HG03342 (cell line): ENCODE results near the gene MTX2.
A peak's percentile ranks its signal among the peaks of the same experiment; 100 is the strongest.

Experiments
- ATAC-seq: cut with Tn5 transposase; IDR thresholded peaks from one replicate; pipeline ENCODE4 v1.9.1; 2021; ENCODE audit warnings: mild to moderate bottlenecking, moderate library complexity; ENCODE audit not compliant: unreplicated experiment

The MTX2 gene

DNA sequence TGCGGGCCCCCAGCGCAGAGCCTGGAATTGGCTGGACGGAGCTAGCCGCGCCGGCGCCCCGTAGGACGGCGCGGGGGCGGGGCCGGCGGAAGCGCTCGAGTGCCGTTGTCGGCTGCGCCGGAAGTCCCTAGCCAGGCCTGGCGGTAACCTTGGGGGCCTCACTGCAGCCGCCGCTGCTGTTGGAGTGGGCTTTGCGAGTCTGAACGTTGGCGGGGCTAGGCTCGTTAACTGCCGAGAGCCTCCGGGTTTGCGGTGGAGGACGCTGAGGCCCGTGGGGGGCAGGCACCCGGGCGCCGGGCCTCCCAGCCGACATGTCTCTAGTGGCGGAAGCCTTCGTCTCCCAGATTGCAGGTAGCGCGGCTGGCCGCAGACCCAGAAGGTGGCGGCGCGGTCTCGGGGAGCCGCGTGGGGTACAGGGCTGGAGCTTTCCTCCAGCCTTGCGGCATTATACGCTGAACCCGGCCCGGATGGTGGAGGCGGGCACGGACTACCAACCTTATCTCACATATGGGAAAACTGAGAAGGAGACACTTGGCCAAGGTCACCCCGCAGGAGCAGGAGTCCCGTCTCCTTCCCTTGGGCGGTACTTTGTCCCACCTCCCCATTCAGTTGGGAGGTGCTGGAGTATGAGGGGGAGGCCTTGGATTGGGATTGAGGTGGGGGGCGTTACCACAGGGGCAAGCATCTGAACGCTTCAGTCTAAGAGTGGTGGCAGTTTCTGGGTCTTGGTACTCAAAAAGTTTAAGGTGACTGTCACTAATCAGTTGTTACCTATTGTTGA is at the start of gene MTX2:
TSS of gene MTX2 (plus strand) at position 124 of the 781 bp plus-strand sequence. CDS start at position 312, 188 bp downstream.
- ATAC-seq, result peak; percentile 96

DNA sequence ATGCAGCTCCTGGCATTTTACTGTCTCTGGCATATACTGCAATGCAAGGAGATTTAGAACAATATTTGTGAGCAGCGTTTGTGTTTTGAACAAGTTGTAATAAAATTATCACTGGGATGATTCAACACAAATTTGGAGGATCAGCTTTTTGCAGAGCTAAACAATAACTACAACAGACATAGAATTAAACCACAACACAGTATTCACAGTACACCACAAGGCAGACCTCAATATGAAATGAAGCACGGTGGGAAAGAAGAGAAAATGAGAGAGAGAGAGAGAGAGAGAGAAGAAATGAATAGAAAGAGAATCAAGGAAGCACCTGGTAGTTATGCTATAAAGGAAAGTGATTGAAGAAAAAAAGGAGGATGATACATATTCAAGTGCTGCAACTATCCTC is 41.4 kb upstream of the MTX2 start:
- ATAC-seq, result no peak

DNA sequence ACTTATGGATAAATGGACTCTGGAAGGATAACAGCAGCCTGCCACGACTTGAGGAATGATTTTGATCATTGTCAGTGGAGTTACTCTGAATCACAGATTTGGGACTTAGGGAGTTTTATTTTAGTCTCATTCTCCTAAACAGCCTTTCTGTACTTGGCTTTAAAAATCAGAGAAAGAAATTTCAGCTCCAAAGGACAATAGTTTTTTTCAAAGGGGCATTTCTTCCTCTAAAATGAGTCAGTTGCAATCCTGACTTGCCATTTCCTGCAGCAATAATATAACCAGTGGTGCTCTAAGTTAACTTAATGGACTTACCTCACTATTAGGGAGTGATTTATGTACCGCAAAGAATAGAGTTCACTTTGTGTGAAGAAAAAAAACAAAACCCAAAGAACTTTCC is 35.1 kb upstream of the MTX2 start:
- ATAC-seq, result no peak

DNA sequence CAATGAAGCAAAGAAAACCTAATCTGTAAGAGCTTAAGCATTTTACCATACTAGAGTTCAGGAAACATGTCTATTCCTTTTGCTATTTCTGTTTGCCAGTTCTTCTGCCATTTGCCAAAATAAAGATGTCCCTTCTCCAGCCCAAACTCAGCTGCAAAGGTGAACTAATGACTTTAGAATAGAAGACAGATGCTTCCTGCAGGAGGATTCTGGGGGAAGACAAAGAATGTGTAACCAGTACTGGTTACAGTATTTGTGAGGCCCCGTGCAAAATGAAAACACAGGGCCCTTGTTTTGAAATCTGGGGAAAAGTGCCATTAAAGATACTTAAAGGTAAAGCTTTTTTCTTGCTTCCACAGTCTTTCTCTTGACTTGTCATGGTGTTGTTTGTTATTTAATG is 34.3 kb upstream of the MTX2 start:
- no peak for ATAC-seq

DNA sequence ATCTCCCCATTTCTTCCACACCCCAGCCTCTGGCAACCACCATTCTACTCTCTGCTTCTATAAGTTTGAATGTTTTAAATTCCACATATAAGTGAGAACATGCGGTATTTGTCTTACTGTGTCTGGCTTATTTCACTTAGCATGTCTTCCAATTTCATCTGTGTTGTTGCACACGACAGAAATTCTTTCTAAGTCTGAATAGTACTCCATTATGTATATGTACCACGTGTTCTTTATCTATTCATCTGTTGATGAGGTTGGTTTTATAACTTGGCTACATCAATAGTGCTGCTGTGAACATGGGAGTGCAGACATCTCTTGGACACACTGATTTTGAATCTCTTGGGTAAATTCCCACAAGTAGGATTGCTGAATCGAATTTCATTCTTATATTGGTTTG is 31.8 kb upstream of the MTX2 start:
- ATAC-seq, result no peak

DNA sequence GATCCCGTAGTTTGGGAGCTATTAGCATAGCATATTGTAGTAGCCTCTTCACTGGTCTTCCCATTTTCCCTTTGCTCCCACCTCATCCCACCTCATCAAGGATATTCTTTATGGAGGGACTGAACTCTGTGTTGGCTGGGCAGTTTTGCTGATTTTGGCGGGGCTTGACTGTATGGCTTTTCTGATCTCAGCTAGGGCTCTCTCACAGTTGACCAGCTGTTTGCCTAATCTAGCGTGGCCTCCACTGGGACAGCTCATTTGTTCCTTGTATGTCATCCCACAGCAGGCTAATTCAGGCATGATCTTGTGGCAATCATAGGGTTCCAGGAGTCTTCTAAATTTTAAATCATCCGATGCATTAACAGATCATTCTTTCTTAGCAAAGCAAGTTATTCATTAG is 30.2 kb upstream of the MTX2 start:
- no peak for ATAC-seq

DNA sequence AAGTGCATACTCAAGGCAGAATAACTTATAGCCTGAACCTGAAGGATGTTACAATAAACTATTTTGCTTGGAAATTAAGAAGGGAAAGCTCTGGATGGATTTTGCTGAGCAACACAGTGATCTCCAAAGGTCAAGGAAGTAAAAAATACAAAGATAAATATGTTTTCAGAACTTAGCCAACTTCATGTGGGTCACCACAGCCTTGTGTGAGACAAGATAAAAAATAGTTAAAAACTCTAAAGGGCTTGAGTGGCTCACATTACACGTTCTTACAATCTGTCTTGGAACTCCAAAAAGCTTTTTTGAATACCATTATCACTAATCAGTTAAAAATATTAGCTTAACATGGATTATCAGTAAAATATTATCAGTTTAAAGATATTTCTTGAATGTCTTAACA is 28.9 kb upstream of the MTX2 start:
- no peak for ATAC-seq

DNA sequence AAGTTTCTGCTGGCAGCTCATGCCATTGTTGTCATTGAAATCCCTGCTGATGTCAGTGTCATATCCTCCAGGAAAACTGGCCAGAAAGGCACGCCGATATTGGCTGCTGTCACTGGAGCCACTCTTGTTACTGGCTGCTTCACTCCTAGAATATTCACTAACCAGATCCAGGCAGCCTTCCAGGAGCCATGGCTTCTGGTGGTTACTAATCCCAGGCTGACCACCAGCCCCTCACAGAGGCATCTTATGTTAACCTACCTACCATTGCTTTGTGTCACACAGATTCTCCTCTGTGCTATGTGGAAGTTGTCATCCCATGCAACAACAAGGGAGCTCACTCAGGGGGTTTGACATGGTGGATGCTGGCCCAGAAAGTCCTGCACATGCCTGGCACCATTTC is 27.0 kb upstream of the MTX2 start:
- ATAC-seq, result no peak

DNA sequence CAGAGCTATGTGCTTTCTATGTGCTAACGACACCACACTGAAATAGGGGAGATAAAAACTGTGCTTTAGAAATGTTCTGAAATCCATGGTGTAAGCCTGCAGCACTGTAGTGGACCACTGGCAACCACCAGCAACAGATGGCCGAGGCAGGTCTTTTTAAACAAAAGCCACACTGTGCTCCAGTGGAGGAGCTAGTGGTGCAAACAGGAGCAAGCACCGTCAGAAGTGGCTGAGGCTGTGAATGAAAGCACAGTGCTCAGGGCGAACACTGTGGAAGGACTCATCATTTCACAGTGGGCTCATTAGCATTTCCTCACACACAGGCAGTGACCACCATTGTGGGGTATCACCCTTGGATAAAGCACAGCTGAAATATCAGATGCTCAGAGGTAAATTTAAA is 22.9 kb upstream of the MTX2 start:
- no peak for ATAC-seq

DNA sequence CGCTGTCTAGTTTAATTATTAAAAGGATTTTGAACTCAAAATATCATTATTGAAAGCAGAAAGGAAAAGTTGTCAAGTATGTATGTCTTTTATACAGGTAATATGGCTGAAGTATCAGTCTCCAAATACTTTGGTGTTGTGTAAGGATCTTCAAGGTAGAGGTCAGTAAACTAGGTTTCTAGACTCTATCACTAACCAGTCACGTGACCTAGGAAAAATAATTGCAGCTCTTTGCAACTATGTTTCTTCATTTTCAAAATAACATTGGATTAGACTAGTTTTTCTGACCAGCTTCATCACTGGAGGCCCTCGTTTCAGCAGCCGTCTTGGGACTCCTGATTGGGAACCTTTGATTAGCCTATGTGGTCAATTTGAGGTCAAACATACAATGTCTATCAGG is 21.4 kb upstream of the MTX2 start:
- no peak for ATAC-seq

DNA sequence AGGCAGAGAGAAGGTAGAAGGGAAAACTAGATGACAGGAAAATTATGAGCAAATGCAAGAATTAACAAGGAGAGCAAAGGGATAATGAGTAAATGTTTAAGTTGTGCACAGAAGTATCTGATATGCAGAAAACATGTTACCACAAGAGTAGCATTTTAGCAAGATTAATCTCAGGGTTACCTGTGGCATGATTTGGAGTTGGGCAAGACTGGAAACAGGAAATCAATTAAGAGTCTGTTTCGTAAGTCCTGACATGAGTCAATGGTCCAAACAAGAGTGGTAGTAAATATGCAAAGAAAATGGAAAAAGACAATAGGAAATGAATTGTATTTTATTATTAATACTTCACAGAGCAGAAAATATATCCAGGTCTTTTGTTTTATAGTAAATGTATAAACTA is 17.3 kb upstream of the MTX2 start:
- ATAC-seq, result no peak

DNA sequence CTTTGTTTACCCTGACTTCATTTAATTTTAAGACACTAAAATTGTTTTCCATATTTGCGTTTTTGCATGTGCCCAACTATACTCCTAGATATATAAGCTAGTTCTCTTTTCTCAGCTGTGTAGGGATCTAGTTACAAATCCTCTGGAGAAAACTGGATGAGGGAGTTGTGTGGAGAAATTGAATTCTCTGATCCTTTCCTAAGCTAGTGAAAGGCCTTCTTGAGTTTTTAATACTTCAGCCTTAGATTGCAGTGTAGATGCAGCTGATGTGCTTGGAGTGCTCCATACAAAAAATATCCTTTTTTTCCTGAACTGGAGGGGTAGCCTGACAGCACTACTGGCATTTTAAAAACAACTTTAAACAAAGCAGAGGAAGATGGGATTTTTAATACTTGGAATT is 8.6 kb upstream of the MTX2 start:
- ATAC-seq, result no peak

DNA sequence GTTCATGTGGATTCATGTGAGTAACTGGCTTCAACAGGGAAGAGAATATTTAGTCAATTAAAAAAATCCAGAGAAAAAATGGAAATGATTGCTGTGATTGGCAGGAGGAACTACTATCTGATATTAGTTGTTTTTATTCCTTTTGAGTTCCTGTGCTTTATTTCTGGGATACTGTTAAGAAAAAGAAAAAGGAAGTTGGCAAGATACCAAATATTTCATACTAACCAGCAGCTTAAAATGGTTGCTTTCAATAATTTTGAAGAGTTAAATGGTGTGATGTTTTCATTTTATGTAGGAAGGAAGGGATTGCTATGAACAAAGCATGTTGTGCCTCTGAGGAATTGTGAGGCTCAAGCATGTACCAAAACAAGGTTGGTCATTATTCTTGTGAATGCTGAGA is 8.1 kb upstream of the MTX2 start:
- no peak for ATAC-seq

DNA sequence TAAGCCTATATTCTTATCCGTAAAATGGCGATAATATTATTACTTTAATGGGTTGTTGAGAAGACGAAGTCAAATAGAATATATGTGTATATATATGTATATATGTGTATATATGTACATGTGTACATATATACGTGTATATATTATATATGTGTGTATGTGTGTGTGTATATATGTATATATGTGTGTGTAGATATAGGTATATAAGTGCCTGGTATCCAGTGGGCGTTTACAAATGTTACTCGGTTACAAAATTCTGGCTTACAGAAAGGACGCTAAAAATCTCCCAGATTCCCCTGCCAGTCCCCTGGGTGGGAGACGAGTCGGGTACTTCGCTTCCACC is 295 bp upstream of the MTX2 start:
- no peak for ATAC-seq

DNA sequence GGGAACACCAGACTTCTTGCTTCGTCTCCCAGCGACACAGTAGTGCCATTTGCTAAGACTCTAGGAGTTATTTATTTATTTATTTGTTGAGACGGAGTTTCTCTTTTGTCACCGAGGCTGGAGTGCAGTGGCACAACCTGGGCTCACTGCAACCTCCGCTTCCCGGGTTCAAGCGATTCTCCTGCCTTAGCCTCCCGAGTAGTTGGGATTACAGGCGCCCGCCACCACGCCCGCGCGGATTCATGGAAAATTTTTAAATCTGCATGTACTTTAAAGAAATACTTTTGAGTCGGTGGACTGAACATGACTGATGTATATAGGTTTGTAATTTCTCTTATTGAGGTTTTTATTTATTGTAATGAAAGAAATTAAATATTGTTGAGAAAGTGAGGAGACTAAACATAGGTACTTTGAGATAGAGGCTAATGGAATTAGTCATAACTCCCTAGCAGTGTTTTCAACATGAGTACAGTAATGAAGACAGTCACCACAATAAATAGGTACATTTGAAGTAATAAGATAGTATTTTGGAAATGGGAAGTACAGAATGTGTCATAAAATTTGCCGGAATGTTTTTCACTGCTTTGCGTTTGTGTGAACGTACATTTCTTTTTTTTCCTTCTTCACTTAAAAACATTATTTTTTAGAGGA is 983 bp downstream of the MTX2 start:
- no peak for ATAC-seq

DNA sequence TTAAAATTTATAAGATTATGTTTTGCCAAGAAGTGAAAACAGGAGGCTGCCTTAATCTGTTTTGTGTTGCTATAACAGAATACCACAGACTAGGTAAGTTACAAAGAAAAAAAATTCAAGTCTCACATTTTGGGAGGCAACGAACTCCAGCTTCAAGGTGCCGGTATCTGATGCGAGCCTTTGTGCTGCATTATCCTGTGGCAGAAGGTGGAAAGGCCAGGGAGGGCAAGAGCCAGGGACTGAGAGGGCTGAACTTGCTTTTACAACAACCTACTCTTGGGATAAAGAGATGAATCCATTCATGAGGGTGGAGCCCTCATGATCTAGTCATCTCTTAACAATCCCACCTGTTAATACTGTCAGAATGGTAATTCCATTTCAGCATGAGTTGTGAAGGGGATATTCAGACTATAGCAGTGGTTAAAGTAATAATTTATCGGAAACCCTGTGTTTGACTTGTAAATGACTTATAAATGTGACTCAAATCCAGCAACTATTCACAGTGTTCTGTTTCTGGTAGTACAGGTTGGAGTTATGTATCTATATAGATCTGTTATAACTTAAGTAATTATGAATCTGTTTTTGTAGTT is 3.7 kb downstream of the MTX2 start:
- ATAC-seq, result no peak

DNA sequence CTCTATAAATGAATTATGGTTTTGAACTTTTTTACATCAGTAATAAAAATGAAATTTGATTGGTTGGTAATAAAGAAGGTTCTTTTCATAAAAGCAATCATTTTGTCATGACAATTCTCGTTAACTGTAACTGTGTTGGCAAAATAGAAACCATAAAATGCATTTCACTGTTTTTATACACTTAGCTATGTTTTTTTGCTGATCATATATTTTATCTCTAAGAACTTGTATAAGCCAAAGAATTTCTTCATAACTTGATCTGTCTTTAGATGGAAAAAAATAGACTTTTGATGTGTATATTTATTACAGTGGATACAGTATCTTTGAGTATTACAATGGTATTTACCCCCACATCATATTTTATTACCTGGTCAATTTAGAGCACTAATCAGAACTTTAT is 9.7 kb downstream of the MTX2 start:
- no peak for ATAC-seq

DNA sequence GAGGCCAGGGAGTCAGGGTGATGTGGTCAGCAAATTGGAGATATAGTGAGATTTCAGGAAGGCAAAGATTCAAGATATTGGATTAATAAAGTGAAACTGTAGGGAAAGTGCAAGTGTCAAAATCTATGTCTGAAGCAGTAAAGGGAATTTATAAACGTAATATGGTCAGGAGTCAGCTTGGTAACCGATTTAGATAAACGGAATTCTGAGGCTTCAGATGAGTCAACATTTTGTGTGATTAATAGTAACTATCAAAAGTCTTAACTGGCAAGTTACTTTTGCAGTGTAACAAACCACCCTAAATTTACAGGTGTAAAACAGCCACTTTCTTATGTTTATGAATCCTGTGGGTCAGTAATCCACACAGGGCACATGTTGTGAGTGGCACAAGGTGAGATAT is 10.9 kb downstream of the MTX2 start:
- ATAC-seq, result no peak

DNA sequence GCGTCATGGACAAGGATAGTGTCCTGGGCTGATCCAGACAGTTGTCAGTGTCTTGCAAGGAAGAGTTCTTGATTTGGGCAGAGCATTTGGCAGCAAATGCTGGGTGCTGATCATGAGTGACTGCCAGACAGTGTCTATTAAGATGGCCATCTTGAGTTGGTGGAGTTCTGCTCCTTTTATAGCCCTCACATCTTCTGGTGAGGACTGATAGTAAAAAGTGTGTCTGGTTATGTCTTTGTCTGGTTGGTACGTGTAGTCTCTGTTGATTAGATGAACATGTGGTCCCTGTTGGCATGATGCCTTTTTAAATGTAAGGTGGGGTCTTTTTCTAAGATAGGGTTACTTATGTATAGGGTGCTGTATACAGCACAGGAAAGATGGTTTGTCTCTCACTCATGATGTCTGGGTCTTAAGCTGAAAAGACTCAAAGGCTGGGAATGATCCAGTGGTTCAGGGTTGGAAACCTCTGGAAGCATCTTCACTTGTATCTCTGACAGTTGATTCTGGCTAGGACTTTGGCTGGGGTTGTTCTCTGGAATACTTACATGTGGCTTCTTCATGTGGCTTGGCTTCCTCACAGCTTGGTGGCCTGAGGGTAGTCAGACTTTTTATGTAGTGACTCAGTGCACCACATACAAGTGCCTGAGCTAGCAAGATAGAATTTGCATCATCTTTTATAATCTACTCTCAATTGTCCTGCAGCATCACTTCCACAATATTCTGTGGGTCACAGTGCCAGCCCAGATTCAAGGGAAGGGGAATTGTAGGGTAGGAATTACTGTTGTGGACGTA is 11.8 kb downstream of the MTX2 start:
- no peak for ATAC-seq

DNA sequence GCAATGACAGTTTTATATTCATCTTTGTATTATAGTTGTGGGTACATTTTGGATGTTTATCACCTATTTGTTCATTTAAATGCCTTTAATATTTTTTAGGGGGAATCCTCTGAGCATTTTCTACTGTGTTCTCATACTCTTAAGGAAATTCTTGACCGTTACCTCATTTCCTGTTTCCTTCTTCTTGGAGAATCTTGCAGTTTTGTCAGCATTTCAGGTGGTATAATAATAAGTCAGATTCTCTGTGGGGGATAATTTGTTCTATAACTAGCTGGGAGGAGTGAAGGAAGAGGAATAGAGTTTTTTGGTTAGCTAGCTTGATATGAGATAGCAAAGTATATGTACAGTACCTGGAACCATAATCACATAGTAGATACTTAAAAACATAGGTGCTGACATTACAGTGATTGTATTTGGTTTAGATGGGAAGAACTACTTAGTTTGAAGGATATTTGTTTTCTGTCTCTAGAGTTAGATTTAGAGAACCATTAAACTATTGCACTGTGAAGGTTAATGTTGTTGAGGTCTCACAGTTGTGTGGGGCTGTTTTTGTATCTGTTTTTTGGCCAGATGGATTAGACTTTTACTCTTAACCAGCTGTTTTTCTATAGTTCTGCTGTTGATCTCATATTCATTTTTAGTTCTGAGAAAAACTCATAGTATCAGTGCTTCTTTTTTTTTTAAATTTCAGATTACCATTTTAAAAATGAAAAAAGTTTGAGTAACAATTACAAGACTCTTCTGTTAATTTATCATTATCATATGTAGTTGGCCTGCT is 14.2 kb downstream of the MTX2 start:
- ATAC-seq, result no peak

DNA sequence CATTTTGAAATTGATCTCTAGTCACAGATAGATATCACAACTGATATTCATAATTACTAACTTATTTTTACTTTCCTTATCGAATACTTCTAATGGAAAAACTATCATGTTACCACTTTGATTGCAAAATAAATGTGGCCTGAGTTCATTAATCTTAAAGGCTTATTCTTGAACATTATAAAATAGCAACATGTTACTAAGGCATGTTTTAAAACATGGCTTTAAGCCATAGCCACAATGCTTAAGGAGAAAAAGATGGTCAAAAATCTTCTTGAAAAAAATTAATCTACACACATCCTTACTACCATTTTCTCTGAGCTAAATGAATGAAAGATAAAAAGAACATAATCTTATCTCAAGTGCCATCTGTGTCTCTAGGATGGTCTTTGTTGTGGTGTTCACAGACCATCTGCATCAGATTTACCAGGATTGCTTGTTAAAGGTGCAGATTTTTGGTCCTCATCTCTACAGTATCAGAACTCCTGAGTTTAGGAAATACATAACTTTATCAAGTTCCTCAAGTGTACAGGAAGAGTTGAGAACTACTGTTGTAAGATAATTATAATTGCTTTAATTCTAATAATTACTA is 15.3 kb downstream of the MTX2 start:
- ATAC-seq, result no peak
